HG03045 (cell line): Measurements from ENCODE around the gene SMCO4.

Experiments
- ATAC-seq: cut with Tn5 transposase; IDR thresholded peaks from one replicate; pipeline ENCODE4 v1.9.1; 2021; ENCODE audit warnings: mild to moderate bottlenecking, moderate library complexity; ENCODE audit not compliant: unreplicated experiment

SMCO4 gene

DNA sequence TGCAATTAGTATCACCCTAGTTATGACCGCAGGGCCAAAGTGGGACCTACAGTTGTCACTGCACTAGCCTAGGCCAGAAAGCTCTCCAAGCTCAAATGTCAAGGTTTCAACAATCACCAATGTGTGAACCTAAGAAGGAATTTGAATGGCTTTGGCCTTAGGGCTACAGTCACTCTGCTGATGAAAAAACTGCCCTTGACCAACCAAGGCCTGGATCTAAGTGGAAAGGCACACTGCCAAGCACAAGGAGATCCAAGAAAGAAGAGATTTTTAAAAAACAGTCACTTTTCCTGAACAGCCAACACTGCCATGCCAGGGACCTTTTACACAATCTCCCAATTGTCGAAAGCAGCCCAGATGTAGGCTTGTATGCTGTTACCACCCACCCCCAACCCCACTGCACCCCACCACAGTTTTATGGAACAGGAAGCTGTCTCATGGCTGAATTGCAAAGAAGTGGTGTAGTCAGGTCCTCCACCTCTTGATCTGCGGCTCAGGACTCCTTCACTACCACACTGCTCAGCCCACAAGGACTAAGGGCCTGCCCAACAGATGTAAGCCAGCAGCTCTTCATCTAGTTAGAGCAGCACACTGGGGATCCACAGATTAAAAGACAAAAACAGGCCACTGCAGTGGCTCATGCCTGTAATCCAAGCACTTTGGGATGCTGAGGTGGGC is 32.9 kb downstream of the SMCO4 start:
- no peak for ATAC-seq

GRCh38 chr11:93507517-93507916 is 35.7 kb downstream of the SMCO4 start:
- no peak for ATAC-seq

DNA sequence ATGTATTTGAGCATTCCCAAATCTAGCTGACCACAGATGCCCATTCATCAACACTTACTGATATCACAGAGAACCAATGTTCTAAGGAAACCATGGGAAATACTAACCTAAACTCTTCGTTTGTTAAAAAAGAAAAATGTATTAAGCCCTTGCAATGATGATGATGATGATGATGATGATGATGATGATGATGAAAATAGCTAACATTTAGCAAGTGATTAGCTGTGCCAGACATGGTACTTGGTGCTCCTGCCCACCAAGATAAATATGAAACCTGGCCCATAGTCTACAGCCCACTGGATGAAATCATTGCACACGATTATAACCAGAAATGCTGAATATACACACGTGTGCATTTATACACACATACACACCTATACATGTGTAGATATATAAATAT is 37.5 kb downstream of the SMCO4 start:
- no peak for ATAC-seq

- no peak for ATAC-seq
Observed at GRCh38 chr11:93504110-93505095, 38.8 kb downstream of the SMCO4 start.

DNA sequence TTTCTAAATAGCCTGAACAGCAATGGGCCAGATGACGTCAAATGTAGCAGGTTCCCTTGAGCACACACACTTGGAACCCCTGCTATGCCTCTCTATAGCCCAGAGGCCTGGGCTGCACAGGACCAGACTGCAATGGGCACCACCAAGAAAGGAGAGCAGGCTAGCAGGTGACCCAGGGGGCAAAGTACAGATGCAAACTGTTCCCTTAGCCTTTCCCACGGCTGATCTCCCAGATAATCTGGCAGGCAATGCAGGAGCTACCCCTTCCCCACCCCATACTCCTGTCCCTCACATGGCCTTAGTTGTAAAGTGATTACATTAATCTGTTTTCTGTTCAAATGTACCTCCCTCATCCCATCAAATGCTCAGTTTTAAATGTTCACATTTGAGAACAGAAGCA is 41.3 kb downstream of the SMCO4 start:
- ATAC-seq, result no peak

GRCh38 chr11:93500759-93501158 is 42.4 kb downstream of the SMCO4 start:
- no peak for ATAC-seq

DNA sequence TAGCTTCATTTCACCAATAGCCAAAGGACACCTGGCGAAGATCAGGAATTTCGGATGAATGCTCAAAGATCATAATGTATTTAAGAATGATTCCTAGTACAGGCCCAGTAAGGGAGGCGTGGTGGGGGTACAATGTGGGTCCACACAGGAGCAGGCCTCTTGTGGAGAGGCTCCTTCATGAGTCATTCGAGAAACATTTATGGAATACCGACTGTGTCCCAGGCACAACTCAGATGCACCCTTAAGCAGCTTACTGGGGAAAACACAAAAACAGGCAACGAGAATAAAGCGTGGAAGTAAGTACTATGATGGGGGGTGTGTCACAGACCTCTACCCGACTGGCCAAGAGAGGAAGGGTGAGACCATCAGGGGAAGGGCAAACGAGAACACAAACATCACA is 44.5 kb downstream of the SMCO4 start:
- ATAC-seq, result no peak

DNA sequence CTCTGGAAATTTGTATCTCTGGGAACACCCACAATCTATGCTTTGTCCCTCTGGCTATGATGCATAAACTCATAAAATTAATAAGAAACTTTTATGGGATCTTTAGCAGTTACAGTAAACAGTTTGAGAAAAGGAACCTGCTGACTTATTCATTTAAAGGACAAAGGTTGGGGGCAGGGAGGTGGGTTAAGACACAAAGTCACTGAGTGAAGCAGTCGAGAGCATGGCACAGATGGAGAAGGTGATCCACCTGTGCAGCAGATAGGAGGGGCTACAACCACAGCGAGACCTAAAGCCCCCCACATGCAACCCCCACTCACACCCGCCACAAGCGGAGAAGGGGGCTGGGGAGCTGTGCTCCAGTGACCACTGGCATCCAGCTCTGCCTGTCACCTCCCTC is 45.0 kb downstream of the SMCO4 start:
- no peak for ATAC-seq

DNA sequence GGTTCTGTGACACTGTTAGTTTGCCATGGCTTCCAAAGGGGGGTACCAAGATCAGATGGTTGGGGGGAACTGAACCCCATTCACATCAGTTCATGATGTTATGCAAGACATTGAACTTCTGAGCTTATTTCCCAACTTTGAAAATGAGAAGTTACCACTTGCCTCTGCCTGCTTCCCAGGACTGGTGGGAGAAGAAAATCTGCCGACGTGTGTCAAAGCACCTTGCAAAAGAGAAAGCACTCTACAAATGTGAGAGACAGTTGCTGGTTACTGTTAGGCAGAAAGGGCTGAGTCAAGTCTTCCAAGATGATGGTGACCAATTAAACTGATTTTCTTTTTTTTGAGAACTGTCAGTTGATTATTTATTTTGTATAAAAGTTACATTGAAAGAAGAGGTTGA is 45.6 kb downstream of the SMCO4 start:
- no peak for ATAC-seq

DNA sequence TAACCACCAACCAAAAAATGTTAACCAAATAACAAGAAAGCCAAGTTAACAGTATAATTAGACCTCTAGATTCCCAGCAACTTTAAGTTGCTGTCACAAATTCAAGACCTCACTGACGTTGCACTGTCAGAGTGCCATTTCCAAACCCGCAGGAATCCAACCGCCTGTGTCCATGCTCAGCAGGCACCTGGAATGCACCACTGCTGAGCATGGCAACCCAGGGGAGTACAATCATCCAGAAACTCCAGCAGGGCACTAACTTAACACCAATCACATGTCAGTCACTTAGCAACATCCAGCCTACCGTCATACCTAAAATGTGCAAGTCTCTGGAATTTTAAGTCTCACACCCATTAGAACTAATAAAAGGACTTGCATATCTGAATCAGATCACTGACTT is 48.8 kb downstream of the SMCO4 start:
- no peak for ATAC-seq

- ATAC-seq, result no peak
Observed at GRCh38 chr11:93493252-93493897, 49.8 kb downstream of the SMCO4 start.

DNA sequence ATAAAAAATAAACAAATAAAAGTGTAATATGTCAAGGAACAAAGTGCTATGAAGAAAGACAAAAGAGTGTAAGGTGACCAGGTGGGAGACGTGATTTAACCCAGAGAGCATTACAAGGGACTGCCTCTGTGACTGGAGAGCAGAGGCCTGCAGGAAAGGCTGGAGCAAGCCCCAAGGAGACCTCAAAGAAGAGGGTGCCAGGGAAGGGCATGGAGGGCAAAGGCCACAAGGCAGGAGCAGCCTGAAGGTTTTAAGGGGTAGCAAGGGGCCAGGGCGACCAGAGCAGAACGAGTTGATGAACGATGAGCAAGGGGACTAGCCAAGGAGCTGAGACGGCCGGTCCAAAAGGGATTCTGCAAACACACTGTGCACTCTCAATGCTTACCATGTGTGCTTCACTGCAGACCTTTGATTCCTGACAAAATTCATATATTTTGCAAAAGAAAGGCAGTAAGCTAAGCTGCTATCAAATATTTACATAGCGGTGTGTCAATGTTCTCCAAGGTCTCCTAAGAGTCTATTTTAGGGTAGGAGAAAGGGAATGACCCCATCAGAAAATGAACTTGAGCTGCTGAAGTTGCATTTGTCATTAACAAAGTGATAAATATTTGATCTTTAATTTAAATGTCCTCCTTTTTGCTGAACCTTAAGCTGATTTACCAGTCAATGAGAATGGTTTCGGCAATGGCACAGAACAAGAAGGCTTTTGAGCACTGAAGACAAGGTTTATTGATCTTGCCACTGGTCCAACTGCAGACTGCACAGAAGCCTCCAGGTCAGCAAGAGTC is 50.5 kb downstream of the SMCO4 start:
- no peak for ATAC-seq

DNA sequence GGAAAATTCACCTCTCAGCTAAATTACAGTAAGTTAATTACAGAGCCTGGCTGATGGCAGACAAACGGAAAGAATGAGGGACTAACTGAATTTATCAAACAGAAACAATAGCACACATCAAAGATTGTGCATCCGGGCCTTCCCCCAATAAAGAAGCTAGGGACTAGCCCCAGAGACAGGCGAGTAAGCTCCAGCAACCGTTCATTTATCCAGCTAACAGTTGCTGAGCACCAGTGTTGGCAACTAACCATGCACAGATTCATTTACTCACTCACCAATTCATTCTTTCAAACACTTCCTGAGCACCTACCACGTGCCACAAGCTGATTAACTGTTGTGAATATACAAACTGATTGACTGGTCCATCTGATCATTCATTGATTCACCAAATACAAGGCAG is 51.2 kb downstream of the SMCO4 start:
- no peak for ATAC-seq

DNA sequence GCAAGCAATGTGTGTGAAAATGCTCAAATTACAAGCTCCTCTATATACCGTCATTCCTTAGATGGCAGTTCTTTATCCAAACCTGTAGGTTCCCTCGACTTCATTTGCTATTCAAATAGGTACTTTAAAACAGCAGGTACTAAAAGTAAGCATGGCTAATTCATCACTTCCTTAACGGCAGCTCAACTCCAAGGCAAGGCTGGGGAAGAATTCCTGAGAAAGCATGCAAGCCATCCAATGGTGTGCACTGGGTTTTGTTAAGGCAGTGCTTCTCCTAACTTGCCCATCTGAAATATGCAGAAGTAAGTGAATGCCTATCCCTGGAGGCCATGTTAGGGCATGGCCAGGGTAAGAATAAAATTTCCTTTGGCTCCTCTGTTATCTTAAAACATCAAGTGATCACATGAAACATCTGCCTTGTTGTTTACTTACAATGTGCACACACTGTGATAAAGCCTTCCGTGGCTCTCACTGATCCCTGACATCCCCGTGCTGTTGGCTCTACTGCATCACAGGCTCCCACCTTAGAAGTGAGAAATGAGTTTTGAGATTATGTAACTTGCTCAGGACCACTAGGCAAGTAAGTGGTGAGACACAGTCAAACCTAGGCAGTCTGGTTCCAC is 52.1 kb downstream of the SMCO4 start:
- no peak for ATAC-seq

DNA sequence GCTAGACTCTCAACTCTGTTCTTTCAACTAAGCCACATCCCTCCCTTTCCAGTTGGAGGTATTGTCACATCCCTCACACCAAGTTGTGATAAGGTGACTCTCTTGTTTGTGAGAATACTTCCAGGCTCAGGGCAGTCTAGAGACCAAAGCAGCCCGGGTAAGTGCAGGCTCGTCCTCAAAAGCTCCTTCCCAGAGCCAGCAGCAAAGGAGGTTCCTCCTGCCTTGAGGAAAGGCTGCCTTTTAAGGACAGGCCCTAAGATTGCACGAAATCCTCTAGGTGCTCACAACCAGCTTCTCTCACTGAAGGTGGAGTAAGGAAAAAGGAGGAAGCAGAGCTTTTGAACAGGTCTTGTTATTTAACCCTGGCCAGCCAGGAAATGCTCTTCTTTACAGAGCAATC is 53.4 kb downstream of the SMCO4 start:
- ATAC-seq, result no peak

- ATAC-seq, result no peak
Observed at GRCh38 chr11:93487032-93487483, 56.1 kb downstream of the SMCO4 start.

DNA sequence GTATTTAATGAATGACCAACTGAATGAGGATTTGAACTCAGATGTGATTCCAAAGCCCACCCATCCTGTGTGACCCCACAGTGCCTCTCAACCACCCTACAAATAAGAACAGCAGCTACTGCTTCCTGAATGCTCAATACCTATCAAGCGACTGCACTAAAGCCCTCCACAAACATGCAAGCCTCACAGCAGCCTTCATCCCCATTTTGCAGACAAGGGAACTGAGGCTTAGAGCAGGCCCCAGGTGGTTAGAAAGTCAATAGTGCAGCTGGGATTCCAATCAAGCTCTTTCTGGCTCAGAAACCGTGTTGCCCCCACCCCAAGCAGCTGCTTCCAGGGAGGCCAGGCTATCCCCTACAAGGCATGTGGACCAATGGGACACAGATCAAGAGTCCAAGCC is 57.2 kb downstream of the SMCO4 start:
- ATAC-seq, result no peak

- ATAC-seq, result no peak
Observed at GRCh38 chr11:93484716-93485115, 58.5 kb downstream of the SMCO4 start.

DNA sequence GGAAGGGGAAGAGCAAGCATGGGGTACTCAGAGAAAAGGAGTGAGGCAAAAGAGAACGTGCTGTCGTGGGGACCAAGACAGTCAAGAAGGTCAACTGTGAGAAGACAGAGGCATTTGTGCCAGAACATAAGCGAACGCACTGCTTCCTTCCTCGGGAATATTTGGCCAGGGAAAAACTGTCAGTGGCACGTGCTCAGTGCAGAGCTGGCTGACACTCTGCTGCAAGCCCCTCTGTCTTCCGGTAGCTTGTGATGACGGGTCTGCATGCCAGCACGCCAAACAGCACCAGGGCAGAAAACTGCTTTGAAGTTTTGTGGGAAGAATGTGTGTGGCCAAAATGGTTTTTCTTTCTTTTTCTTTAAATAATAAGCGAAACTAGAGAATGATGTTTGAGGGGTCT is 60.6 kb downstream of the SMCO4 start:
- ATAC-seq, result no peak

- no peak for ATAC-seq
Observed at GRCh38 chr11:93481696-93482095, 61.5 kb downstream of the SMCO4 start.
